H1 (cell line): Measurements from ENCODE around the gene WNK4. TPM values are rescaled to one million over a fixed set of nuclear protein-coding genes. Genes with fewer than 3 reads are reported as not detected.

ENCODE experiments used
- CTCF ChIA-PET: fragments of 300-600 bp; sonication (Branson Sonifier 250); formaldehyde crosslinking; loops from one replicate; lab custom pipeline; 2021; ENCODE audit not compliant: partially characterized antibody; lab: Charles Lee
- POLR2A ChIA-PET: fragments of 300-600 bp; sonication (Branson Sonifier 250); formaldehyde crosslinking; loops from one replicate; lab custom pipeline; 2021; ENCODE audit warnings: inconsistent platforms; ENCODE audit not compliant: partially characterized antibody; lab: Charles Lee
- DNase-seq, 2 experiments: peaks; one replicate each; pipeline versions ENCODE4 v3.0.0 to v3.0.0-alpha.2; 2010 to 2022; ENCODE audit warnings: low spot score in 2 of 2, low read depth in 1 of 2, mixed read lengths in 1 of 2
- FAIRE-seq: peaks from 2 replicates; lab custom pipeline; 2011; peaks lifted over from hg19 to GRCh38; lab: Jason Lieb, UNC
- H2AFZ ChIP-seq: 2 replicates; pipeline ENCODE4 v1.8.1; 2012; ENCODE audit warnings: low read length, inconsistent platforms
- H2AK5ac ChIP-seq: 2 replicates; pipeline ENCODE4 v1.6.1; 2013; ENCODE audit warnings: low read depth, low read length
- H2BK120ac ChIP-seq: replicated peaks from 2 replicates; pipeline ENCODE3; 2013; ENCODE audit warnings: low read depth, low read length, inconsistent platforms
- H2BK12ac ChIP-seq: 2 replicates; pipeline ENCODE4 v1.6.1; 2013; ENCODE audit warnings: low read depth, low read length
- H2BK15ac ChIP-seq: 2 replicates; pipeline ENCODE4 v1.6.1; 2013; ENCODE audit warnings: low read length
- H2BK20ac ChIP-seq: 2 replicates; pipeline ENCODE4 v1.6.1; 2013; ENCODE audit warnings: low read length
- H2BK5ac ChIP-seq: 2 replicates; pipeline ENCODE4 v1.6.1; 2013; ENCODE audit warnings: low read depth, low read length
- H3K14ac ChIP-seq: 2 replicates; pipeline ENCODE4 v1.6.1; 2013; ENCODE audit warnings: inconsistent platforms; ENCODE audit not compliant: insufficient read length
- H3K18ac ChIP-seq: 2 replicates; pipeline ENCODE4 v1.6.1; 2013; ENCODE audit warnings: low read length; ENCODE audit errors: extremely low read depth
- H3K23ac ChIP-seq: 2 replicates; pipeline ENCODE4 v1.6.1; 2013; ENCODE audit warnings: inconsistent platforms; ENCODE audit not compliant: insufficient read length
- H3K23me2 ChIP-seq: 2 replicates; pipeline ENCODE4 v1.6.1; 2013; ENCODE audit warnings: low read depth, low read length
- H3K27ac ChIP-seq: 2 replicates; pipeline ENCODE4 v1.6.1; 2011; ENCODE audit warnings: low read depth, low read length, inconsistent platforms
- H3K27me3 ChIP-seq, 4 experiments: replicated peaks in 1 of 4; 1 replicate in 1 of 4; 2 replicates in 3 of 4; pipeline versions ENCODE4 v1.6.1 to v1.8.1; 2011 to 2013; ENCODE audit warnings: low read length in 3 of 4, mild to moderate bottlenecking in 3 of 4, inconsistent platforms in 2 of 4, mixed read lengths in 2 of 4, moderate library complexity in 1 of 4; ENCODE audit not compliant: control insufficient read depth in 3 of 4, insufficient read depth in 3 of 4; ENCODE audit errors: extremely low read depth in 1 of 4
- H3K36me3 ChIP-seq, 4 experiments: 2 replicates each; pipeline versions ENCODE4 v1.6.1 to v1.8.1; 2011 to 2013; ENCODE audit warnings: mild to moderate bottlenecking in 4 of 4, low read length in 3 of 4, moderate library complexity in 2 of 4, control low read depth in 1 of 4, inconsistent platforms in 1 of 4; ENCODE audit not compliant: insufficient read depth in 4 of 4, control insufficient read depth in 2 of 4
- H3K4ac ChIP-seq: replicated peaks from 2 replicates; pipeline ENCODE3; 2013; ENCODE audit warnings: low read length, low read depth, mixed read lengths, inconsistent platforms; ENCODE audit not compliant: insufficient read length
- H3K4me1 ChIP-seq, 4 experiments: replicated peaks in 1 of 4; 1 replicate in 1 of 4; 2 replicates in 3 of 4; pipeline versions ENCODE4 v1.6.1 to v1.8.1; 2011 to 2013; ENCODE audit warnings: low read length in 3 of 4, inconsistent platforms in 2 of 4, mixed read lengths in 1 of 4; ENCODE audit not compliant: insufficient read depth in 4 of 4, control insufficient read depth in 3 of 4
- H3K4me2 ChIP-seq, 2 experiments: 2 replicates each; pipeline versions ENCODE4 v1.6.1 to v1.8.1; 2011 to 2013; ENCODE audit warnings: low read depth in 2 of 2, low read length in 2 of 2, control low read depth in 1 of 2, inconsistent platforms in 1 of 2, mild to moderate bottlenecking in 1 of 2; ENCODE audit not compliant: insufficient read depth in 1 of 2
- H3K4me3 ChIP-seq, 4 experiments: fragments of 200-600, 300-600 bp in 1 of 4; sonication (generic), shearing (Covaris generic), sonication (Bioruptor Twin) in 1 of 4; 2 replicates each; pipeline versions ENCODE4 v1.5.1 to v1.8.1; 2011 to 2016; ENCODE audit warnings: low read length in 4 of 4, low read depth in 3 of 4, control low read depth in 2 of 4, inconsistent platforms in 2 of 4, mild to moderate bottlenecking in 2 of 4, mixed read lengths in 1 of 4, moderate library complexity in 1 of 4; ENCODE audit not compliant: insufficient read depth in 2 of 4; ENCODE audit errors: extremely low read depth in 1 of 4
- H3K56ac ChIP-seq: replicated peaks from 2 replicates; pipeline ENCODE3; 2013; ENCODE audit warnings: low read depth, mild to moderate bottlenecking, mixed read lengths, low read length, inconsistent platforms; ENCODE audit not compliant: insufficient read length
- H3K79me1 ChIP-seq: 2 replicates; pipeline ENCODE4 v1.6.1; 2013; ENCODE audit warnings: low read depth, low read length, control low read depth
- H3K79me2 ChIP-seq, 2 experiments: 2 replicates each; pipeline versions ENCODE4 v1.6.1 to v1.8.1; 2012 to 2013; ENCODE audit warnings: low read length in 2 of 2, mild to moderate bottlenecking in 2 of 2, inconsistent platforms in 1 of 2; ENCODE audit not compliant: insufficient read depth in 2 of 2, control insufficient read depth in 1 of 2
- H3K9ac ChIP-seq, 4 experiments: replicated peaks in 1 of 4; 1 replicate in 1 of 4; 2 replicates in 3 of 4; pipeline versions ENCODE4 v1.6.1 to v1.8.1; 2011 to 2013; ENCODE audit warnings: low read depth in 3 of 4, low read length in 3 of 4, control low read depth in 2 of 4, mild to moderate bottlenecking in 2 of 4, moderate library complexity in 2 of 4, inconsistent platforms in 1 of 4; ENCODE audit errors: extremely low read depth in 1 of 4
- H3K9me3 ChIP-seq, 2 experiments: 2 replicates each; pipeline versions ENCODE4 v1.6.1 to v1.8.1; 2012 to 2013; ENCODE audit warnings: mild to moderate bottlenecking in 2 of 2, moderate library complexity in 2 of 2, control low read depth in 1 of 2, inconsistent platforms in 1 of 2, low read depth in 1 of 2, low read length in 1 of 2, mixed read lengths in 1 of 2; ENCODE audit not compliant: insufficient read depth in 2 of 2
- H4K20me1 ChIP-seq, 2 experiments: replicated peaks in 1 of 2; 2 replicates each; pipeline versions ENCODE3 to v1.8.1; 2011 to 2013; ENCODE audit warnings: inconsistent platforms in 2 of 2, low read length in 2 of 2, mild to moderate bottlenecking in 1 of 2; ENCODE audit not compliant: insufficient read depth in 2 of 2, control insufficient read depth in 1 of 2
- H4K5ac ChIP-seq: 2 replicates; pipeline ENCODE4 v1.6.1; 2013; ENCODE audit warnings: low read length, low read depth, mixed read lengths, inconsistent platforms; ENCODE audit not compliant: insufficient read length
- H4K8ac ChIP-seq: 2 replicates; pipeline ENCODE4 v1.8.0; 2013; ENCODE audit warnings: mild to moderate bottlenecking, moderate library complexity, low read length, inconsistent platforms; ENCODE audit not compliant: insufficient read depth; ENCODE audit errors: extremely low read depth
- H4K91ac ChIP-seq: replicated peaks from 2 replicates; pipeline ENCODE3; 2013; ENCODE audit warnings: low read length, mixed read lengths, inconsistent platforms; ENCODE audit not compliant: insufficient read length
- ASH2L ChIP-seq: fragments of 200-600, 300-600 bp; sonication (generic); IDR thresholded peaks from one replicate; pipeline ENCODE4 v1.7.1; 2017; ENCODE audit warnings: low read length
- CBX8 ChIP-seq: fragments of 300-800, 300-1000 bp; sonication (generic); IDR thresholded peaks from 2 replicates; pipeline ENCODE4 v1.7.1; 2016; ENCODE audit warnings: low read depth, low read length, borderline replicate concordance
- FOSL1 ChIP-seq: IDR thresholded peaks from 2 replicates; pipeline ENCODE4 v1.6.1; 2011; ENCODE audit warnings: mild to moderate bottlenecking, low read depth, low read length, moderate library complexity; ENCODE audit not compliant: insufficient read depth
- GTF2F1 ChIP-seq: IDR thresholded peaks from 2 replicates; pipeline ENCODE4 v1.6.1; 2012; ENCODE audit warnings: low read depth, low read length, improper control_type of control experiment, borderline replicate concordance
- KDM1A ChIP-seq: fragments of 200-600, 300-600 bp; sonication (generic); IDR thresholded peaks from 2 replicates; pipeline ENCODE4 v1.7.1; 2016; ENCODE audit warnings: mild to moderate bottlenecking, low read length, borderline replicate concordance
- RNF2 ChIP-seq: fragments of 200-900, 300-1000 bp; sonication (generic); IDR thresholded peaks from 2 replicates; pipeline ENCODE4 v1.7.1; 2016; ENCODE audit warnings: borderline replicate concordance, low read depth, mild to moderate bottlenecking, antibody characterized with exemption, low read length; ENCODE audit not compliant: poor library complexity, severe bottlenecking; ENCODE audit errors: missing control alignments
- WGBS, 2 experiments: shearing (Covaris generic) in 1 of 2; methylation state at CpG; one replicate each; pipeline versions ENCODE4 v1.1.6 to v1.1.7; 2013 to 2015; ENCODE audit warnings: low lambda C conversion rate in 2 of 2, mixed read lengths in 2 of 2, inconsistent platforms in 1 of 2, low coverage in 1 of 2, missing lambda C conversion rate in 1 of 2; ENCODE audit not compliant: insufficient replicate concordance in 2 of 2, insufficient coverage in 1 of 2, insufficient read length in 1 of 2; ENCODE audit errors: extremely low coverage in 1 of 2, missing lambda C conversion rate in 1 of 2; 5-methylcytosine and 5-hydroxymethylcytosine counted together
- polyA plus RNA-seq, 7 experiments: library from polyadenylated mRNA; depleted of rRNA in 3 of 7; stranded (reverse) in 5 of 7; unstranded in 2 of 7; fragments of >200 nt in 5 of 7; fragments of 200-250 nt in 2 of 7; gene quantifications; 1 replicate in 5 of 7; 2 replicates in 1 of 7; 4 replicates in 1 of 7; pipeline versions ENCODE4 v1.2.1 to v1.2.3, GENCODE V29; 2011 to 2013; ENCODE audit warnings: missing spikeins in 2 of 7, mixed read lengths in 2 of 7
- total RNA-seq: library from RNA; stranded (reverse); fragmentation: NEBNext Ultra II Directional; extraction: Animal tissue kit (Norgen Biotek cat#: 25700); gene quantifications from 2 replicates; pipeline ENCODE4 v1.2.1, GENCODE V29; 2021
- TF ChIP-seq, protein P1 (sequence below): IDR thresholded peaks from 2 replicates; pipeline ENCODE4 v1.6.1; 2012; ENCODE audit warnings: inconsistent platforms
- TF ChIP-seq, protein P2 (sequence below): IDR thresholded peaks from 2 replicates; pipeline ENCODE4 v1.6.1; 2011; ENCODE audit warnings: low read length, improper control_type of control experiment

The WNK4 gene
- total and polyA plus RNA-seq, 2 of the 8 experiments (the other 6 are each of a cell fraction or from before 2014, with no cell fraction given), result 0.21 to 1.7 TPM

DNA sequence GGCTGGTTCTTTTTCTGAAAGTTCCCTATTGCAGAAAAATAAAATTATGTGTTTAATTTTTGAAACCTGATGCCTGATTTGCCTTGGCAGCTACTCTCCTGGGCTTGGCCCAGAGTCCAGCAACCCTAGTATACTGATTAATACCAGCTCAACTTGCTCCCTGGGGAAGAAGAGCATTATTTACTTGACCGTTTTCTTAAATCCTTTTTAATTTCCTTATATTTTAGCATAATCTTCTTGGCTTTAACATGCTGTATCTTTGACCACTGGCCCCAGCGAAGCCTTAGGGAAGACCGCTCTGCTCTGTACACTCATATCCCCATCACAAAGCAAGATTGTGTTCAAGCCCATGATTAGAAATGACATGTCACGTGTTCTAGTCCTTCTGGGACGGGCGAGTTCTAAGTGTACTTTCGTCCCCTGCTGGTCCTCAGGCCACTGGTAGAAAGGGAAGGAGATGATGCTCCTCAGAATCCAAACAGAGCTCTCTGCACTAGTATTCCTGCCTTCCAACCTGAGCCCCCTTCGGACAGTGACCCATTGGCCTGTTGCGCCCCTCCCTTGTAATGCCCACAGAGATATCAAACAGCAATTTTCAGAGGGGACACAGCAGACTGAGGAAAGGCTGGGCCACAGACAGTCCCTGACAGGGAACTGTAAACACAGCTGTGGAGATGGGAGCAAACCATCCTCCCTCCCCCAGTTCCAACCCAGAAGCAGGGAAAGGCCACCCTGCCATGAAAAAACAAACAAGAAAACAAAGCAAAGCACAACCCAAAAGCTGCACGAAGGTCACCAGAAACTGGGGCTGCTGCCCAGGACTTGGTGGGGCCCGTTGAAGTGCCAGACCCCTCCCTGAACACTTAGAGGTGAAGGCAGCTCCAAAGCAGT, 31.3 kb upstream of the WNK4 start:
- H4K8ac ChIP-seq, result no peak overlapping the region; the same call in 1 of the 2 replicates
- no peak overlapping the region for H3K4ac ChIP-seq
- H3K23me2 ChIP-seq, result peaks cover 1% of the 10 kb centered on the region; the same call in 1 of the 2 replicates
- no peak overlapping the region for H3K14ac ChIP-seq
- no peak overlapping the region for H4K5ac ChIP-seq
- H2BK12ac ChIP-seq, result 0 out of 2 replicates have a peak overlapping the region, but pooled peaks have one; percentile 52
- no peak overlapping the region for H2AFZ ChIP-seq
- FAIRE-seq, result no peak
- H3K79me1 ChIP-seq, result no peaks in the 10 kb centered on the region
- H4K20me1 ChIP-seq, result no peaks in the 10 kb centered on the region
- H2BK5ac ChIP-seq, result no peak overlapping the region
- H2BK15ac ChIP-seq, result no peak overlapping the region
- 0 out of 2 replicates have a peak overlapping the region, but pooled peaks have one; percentile 21 for H2BK20ac ChIP-seq
- no peak overlapping the region for H3K27ac ChIP-seq
- ChIA-PET CTCF (interaction anchor here (0.9 to 10.0 kb wide), 8 partner anchors 13 to 171 kb away, joined by 3 to 81 read pairs (median 4); partner anchors contain the start of genes PSMC3IP, RAMP2 and VPS25), POLR2A (interaction anchor here (0.7 to 6.6 kb wide), 4 partner anchors 13 to 1060 kb away, joined by 3 to 46 read pairs (median 6); partner anchors contain the start of genes RAMP2 and VPS25)
- DNase-seq, result no peak
- peaks cover 0 to 3% (median 1%) of the 10 kb centered on the region in 4 experiments; a peak in 2 of 7 replicates for H3K4me1 ChIP-seq
- H3K56ac ChIP-seq, result no peak overlapping the region
- H3K4me3 ChIP-seq, result no peak overlapping the region
- no peak overlapping the region; a peak in 1 of 4 replicates for H3K4me2 ChIP-seq
- no peaks in the 10 kb centered on the region for H3K79me2 ChIP-seq
- no peak overlapping the region for H3K18ac ChIP-seq
- no peaks in the 10 kb centered on the region for H3K36me3 ChIP-seq
- 92% methylated on average over 11 of the region's 11 CpGs; no CpG with 5 or more reads in 1 of the 2 experiments for WGBS, 2 experiments
- H2BK120ac ChIP-seq, result no peak overlapping the region
- peaks cover 0 to 3% of the 10 kb centered on the region in 2 experiments; a peak in 1 of 4 replicates for H3K9me3 ChIP-seq
- H3K27me3 ChIP-seq, result peaks cover 9 to 14% (median 13%) of the 10 kb centered on the region in 4 experiments
- no peak overlapping the region for H2AK5ac ChIP-seq
- H3K23ac ChIP-seq, result no peak overlapping the region
- no peak overlapping the region for H3K9ac ChIP-seq
- no peak overlapping the region for H4K91ac ChIP-seq
- TF ChIP-seq, protein P1, sequence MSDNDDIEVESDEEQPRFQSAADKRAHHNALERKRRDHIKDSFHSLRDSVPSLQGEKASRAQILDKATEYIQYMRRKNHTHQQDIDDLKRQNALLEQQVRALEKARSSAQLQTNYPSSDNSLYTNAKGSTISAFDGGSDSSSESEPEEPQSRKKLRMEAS, result no peak
- TF ChIP-seq CBX8 (no peak), GTF2F1 (no peak), ASH2L (no peak), FOSL1 (no peak), RNF2 (no peak), KDM1A (no peak)
- TF ChIP-seq, protein P2, sequence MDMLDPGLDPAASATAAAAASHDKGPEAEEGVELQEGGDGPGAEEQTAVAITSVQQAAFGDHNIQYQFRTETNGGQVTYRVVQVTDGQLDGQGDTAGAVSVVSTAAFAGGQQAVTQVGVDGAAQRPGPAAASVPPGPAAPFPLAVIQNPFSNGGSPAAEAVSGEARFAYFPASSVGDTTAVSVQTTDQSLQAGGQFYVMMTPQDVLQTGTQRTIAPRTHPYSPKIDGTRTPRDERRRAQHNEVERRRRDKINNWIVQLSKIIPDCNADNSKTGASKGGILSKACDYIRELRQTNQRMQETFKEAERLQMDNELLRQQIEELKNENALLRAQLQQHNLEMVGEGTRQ, result no peak
